GM23338 (cell line): Measurements from ENCODE around the gene PSMB11. TPM values are rescaled to one million over a fixed set of nuclear protein-coding genes. Genes with fewer than 3 reads are reported as not detected.

Source experiments
- EZH2 ChIP-seq: fragments of 200-600 bp; sonication (generic); IDR thresholded peaks from one replicate; pipeline ENCODE4 v1.8.0; 2017; ENCODE audit warnings: antibody characterized with exemption, mild to moderate bottlenecking, low read depth; ENCODE audit not compliant: unreplicated experiment
- JUNB ChIP-seq: IDR thresholded peaks from one replicate; pipeline ENCODE4 v1.6.1; 2016; ENCODE audit warnings: antibody characterized with exemption; ENCODE audit not compliant: unreplicated experiment
- POLR2AphosphoS5 ChIP-seq: IDR thresholded peaks from 2 replicates; pipeline ENCODE4 v1.6.1; 2016; ENCODE audit warnings: antibody characterized with exemption, low read depth
- polyA plus RNA-seq: library from polyadenylated mRNA; unstranded; fragments of >200 nt; fragmentation: Nextera tagmentation; extraction: Ambion mirVana; gene quantifications from 2 replicates; pipeline ENCODE4 v1.2.1, GENCODE V29; 2016
- total RNA-seq: library from RNA; depleted of rRNA; stranded (reverse); fragments of >200 nt; shearing (Covaris generic); gene quantifications from 2 replicates; pipeline ENCODE4 v1.2.3, GENCODE V29; 2014
- TF ChIP-seq, protein P1 (sequence below): fragments of 250-450 bp; sonication (Bioruptor Pico); IDR thresholded peaks from 2 replicates; pipeline ENCODE4 v1.5.0; 2020; ENCODE audit warnings: mild to moderate bottlenecking, moderate library complexity
- TF ChIP-seq, protein P2 (sequence below): IDR thresholded peaks from one replicate; pipeline ENCODE4 v1.6.1; 2018; ENCODE audit warnings: antibody characterized with exemption; ENCODE audit not compliant: unreplicated experiment
- TF ChIP-seq, protein P3 (sequence below): IDR thresholded peaks from 2 replicates; pipeline ENCODE4 v1.6.1; 2016; ENCODE audit warnings: antibody characterized with exemption

Gene PSMB11
- total and polyA plus RNA-seq, 2 experiments from 2014 or later = 0.07 TPM; not detected in 1

DNA sequence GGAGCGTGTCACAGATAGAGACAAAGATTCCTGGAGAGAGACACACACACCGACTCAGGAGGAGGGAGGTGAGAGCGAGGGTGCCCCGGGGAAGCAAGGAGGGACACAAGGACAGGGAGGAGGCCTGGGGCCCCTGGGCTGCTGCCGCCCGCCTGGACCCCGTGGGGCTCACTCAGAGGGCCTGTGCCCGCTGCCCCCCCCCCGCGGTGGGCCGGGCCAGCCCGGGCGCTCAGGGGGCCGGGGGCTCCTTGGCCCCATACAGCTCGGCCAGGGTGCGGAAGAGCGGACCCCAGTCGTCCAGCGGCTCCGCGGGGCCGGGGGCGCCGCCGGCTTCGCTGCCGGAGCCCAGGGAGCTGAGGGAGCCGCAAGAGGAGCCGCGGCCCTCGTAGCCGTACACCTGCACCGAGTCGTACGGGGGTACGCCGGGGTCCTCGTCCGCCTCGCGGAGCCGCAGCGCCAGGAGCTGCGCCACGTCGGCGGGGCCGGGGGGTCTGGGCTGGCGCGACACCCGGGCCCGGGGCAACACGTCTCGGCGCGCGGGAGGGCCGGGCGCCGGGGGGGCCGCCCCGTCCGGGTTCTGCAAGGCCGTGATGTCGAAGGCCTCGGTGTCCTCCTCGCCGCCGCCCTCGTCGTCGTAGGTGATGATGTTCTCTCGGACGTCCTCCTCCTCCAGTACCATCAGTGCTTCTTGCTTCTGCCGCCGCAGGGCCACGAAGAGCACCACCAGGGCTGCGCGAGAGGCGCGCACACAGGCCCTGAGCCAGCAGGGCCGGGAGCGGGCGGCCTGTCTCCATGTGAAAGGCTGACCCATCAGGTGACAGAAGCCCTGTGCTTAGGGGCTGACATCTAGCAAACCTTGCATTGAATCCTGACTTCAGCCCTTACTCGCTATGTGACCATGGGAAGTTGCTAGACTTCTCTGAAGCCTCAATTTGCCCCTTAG is 6.0 kb downstream of the PSMB11 start (continued):
- TF ChIP-seq, protein P1, sequence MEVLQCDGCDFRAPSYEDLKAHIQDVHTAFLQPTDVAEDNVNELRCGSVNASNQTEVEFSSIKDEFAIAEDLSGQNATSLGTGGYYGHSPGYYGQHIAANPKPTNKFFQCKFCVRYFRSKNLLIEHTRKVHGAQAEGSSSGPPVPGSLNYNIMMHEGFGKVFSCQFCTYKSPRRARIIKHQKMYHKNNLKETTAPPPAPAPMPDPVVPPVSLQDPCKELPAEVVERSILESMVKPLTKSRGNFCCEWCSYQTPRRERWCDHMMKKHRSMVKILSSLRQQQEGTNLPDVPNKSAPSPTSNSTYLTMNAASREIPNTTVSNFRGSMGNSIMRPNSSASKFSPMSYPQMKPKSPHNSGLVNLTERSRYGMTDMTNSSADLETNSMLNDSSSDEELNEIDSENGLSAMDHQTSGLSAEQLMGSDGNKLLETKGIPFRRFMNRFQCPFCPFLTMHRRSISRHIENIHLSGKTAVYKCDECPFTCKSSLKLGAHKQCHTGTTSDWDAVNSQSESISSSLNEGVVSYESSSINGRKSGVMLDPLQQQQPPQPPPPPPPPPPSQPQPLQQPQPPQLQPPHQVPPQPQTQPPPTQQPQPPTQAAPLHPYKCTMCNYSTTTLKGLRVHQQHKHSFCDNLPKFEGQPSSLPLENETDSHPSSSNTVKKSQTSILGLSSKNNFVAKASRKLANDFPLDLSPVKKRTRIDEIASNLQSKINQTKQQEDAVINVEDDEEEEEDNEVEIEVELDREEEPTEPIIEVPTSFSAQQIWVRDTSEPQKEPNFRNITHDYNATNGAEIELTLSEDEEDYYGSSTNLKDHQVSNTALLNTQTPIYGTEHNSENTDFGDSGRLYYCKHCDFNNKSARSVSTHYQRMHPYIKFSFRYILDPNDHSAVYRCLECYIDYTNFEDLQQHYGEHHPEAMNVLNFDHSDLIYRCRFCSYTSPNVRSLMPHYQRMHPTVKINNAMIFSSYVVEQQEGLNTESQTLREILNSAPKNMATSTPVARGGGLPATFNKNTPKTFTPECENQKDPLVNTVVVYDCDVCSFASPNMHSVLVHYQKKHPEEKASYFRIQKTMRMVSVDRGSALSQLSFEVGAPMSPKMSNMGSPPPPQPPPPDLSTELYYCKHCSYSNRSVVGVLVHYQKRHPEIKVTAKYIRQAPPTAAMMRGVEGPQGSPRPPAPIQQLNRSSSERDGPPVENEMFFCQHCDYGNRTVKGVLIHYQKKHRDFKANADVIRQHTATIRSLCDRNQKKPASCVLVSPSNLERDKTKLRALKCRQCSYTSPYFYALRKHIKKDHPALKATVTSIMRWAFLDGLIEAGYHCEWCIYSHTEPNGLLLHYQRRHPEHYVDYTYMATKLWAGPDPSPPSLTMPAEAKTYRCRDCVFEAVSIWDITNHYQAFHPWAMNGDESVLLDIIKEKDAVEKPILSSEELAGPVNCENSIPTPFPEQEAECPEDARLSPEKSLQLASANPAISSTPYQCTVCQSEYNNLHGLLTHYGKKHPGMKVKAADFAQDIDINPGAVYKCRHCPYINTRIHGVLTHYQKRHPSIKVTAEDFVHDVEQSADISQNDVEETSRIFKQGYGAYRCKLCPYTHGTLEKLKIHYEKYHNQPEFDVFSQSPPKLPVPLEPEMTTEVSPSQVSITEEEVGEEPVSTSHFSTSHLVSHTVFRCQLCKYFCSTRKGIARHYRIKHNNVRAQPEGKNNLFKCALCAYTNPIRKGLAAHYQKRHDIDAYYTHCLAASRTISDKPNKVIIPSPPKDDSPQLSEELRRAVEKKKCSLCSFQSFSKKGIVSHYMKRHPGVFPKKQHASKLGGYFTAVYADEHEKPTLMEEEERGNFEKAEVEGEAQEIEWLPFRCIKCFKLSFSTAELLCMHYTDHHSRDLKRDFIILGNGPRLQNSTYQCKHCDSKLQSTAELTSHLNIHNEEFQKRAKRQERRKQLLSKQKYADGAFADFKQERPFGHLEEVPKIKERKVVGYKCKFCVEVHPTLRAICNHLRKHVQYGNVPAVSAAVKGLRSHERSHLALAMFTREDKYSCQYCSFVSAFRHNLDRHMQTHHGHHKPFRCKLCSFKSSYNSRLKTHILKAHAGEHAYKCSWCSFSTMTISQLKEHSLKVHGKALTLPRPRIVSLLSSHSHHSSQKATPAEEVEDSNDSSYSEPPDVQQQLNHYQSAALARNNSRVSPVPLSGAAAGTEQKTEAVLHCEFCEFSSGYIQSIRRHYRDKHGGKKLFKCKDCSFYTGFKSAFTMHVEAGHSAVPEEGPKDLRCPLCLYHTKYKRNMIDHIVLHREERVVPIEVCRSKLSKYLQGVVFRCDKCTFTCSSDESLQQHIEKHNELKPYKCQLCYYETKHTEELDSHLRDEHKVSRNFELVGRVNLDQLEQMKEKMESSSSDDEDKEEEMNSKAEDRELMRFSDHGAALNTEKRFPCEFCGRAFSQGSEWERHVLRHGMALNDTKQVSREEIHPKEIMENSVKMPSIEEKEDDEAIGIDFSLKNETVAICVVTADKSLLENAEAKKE (CRISPR knock-in tag) = no peak
- no peak for TF ChIP-seq JUNB
- no peak for TF ChIP-seq EZH2
- no peak for TF ChIP-seq POLR2AphosphoS5
- TF ChIP-seq, protein P2, sequence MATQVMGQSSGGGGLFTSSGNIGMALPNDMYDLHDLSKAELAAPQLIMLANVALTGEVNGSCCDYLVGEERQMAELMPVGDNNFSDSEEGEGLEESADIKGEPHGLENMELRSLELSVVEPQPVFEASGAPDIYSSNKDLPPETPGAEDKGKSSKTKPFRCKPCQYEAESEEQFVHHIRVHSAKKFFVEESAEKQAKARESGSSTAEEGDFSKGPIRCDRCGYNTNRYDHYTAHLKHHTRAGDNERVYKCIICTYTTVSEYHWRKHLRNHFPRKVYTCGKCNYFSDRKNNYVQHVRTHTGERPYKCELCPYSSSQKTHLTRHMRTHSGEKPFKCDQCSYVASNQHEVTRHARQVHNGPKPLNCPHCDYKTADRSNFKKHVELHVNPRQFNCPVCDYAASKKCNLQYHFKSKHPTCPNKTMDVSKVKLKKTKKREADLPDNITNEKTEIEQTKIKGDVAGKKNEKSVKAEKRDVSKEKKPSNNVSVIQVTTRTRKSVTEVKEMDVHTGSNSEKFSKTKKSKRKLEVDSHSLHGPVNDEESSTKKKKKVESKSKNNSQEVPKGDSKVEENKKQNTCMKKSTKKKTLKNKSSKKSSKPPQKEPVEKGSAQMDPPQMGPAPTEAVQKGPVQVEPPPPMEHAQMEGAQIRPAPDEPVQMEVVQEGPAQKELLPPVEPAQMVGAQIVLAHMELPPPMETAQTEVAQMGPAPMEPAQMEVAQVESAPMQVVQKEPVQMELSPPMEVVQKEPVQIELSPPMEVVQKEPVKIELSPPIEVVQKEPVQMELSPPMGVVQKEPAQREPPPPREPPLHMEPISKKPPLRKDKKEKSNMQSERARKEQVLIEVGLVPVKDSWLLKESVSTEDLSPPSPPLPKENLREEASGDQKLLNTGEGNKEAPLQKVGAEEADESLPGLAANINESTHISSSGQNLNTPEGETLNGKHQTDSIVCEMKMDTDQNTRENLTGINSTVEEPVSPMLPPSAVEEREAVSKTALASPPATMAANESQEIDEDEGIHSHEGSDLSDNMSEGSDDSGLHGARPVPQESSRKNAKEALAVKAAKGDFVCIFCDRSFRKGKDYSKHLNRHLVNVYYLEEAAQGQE = no peak
- TF ChIP-seq, protein P3, sequence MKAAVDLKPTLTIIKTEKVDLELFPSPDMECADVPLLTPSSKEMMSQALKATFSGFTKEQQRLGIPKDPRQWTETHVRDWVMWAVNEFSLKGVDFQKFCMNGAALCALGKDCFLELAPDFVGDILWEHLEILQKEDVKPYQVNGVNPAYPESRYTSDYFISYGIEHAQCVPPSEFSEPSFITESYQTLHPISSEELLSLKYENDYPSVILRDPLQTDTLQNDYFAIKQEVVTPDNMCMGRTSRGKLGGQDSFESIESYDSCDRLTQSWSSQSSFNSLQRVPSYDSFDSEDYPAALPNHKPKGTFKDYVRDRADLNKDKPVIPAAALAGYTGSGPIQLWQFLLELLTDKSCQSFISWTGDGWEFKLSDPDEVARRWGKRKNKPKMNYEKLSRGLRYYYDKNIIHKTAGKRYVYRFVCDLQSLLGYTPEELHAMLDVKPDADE = no peak
